B cell (primary cell): Measurements from ENCODE around the gene RASD1. TPM values are rescaled to one million over a fixed set of nuclear protein-coding genes. Genes with fewer than 3 reads are reported as not detected.

Experiments used
- ATAC-seq: fragments of 200-7000 bp; cut with Tn5 transposase; one replicate; pipeline ENCODE4 v1.10.0; 2021; ENCODE audit warnings: low read depth, mild to moderate bottlenecking, moderate number of reproducible peaks, moderate library complexity
- CTCF ChIA-PET: fragments of 350-600 bp; sonication (Branson Sonifier 250); formaldehyde crosslinking; loops from one replicate; lab custom pipeline; 2021; ENCODE audit warnings: antibody characterized with exemption, inconsistent platforms; lab: Charles Lee
- POLR2A ChIA-PET: fragments of 350-600 bp; sonication (Branson Sonifier 250); formaldehyde crosslinking; loops from one replicate; lab custom pipeline; 2021; ENCODE audit warnings: antibody characterized with exemption; lab: Charles Lee
- DNase-seq: peaks from one replicate; pipeline ENCODE4 v3.0.0; 2013
- H2AFZ ChIP-seq: 2 replicates; pipeline ENCODE4 v1.6.1; 2012; ENCODE audit warnings: mild to moderate bottlenecking, low read depth, low read length; ENCODE audit not compliant: insufficient read depth, poor library complexity, severe bottlenecking
- H3K27ac ChIP-seq, 2 donors: 1 replicate in 1 of 2; 2 replicates in 1 of 2; pipeline ENCODE4 v1.5.1; 2012 to 2013; ENCODE audit warnings: low read length in 2 of 2, mild to moderate bottlenecking in 2 of 2, moderate library complexity in 1 of 2
- H3K27me3 ChIP-seq, 4 experiments: fragments of 200-600 bp in 1 of 4; sonication (generic) in 1 of 4; replicated peaks in 1 of 4; 1 replicate in 2 of 4; 2 replicates in 2 of 4; pipeline versions ENCODE4 v1.6.1 to v1.7.0; 2013 to 2016; ENCODE audit warnings: low read length in 3 of 4, mild to moderate bottlenecking in 2 of 4, mixed read lengths in 1 of 4, moderate library complexity in 1 of 4; ENCODE audit not compliant: insufficient read depth in 4 of 4, control insufficient read depth in 3 of 4; ENCODE audit errors: control extremely low read depth in 1 of 4
- H3K36me3 ChIP-seq, 2 experiments: replicated peaks in 1 of 2; 1 replicate in 1 of 2; 2 replicates in 1 of 2; pipeline versions ENCODE4 v1.6.1 to v1.7.1; 2013; ENCODE audit warnings: low read length in 1 of 2; ENCODE audit not compliant: insufficient read depth in 2 of 2, control insufficient read depth in 1 of 2; ENCODE audit errors: control extremely low read depth in 1 of 2, extremely low read depth in 1 of 2
- H3K4me1 ChIP-seq, 2 donors: fragments of 200-600 bp in 1 of 2; sonication (generic) in 1 of 2; 1 replicate in 1 of 2; 2 replicates in 1 of 2; pipeline versions ENCODE4 v1.5.1 to v1.6.1; 2013 to 2017; ENCODE audit warnings: low read length in 2 of 2; ENCODE audit not compliant: control insufficient read depth in 2 of 2, insufficient read depth in 2 of 2
- H3K4me2 ChIP-seq: replicated peaks from 2 replicates; pipeline ENCODE3; 2012; ENCODE audit warnings: mild to moderate bottlenecking, low read depth, low read length; ENCODE audit not compliant: poor library complexity, severe bottlenecking
- H3K4me3 ChIP-seq, 5 experiments: fragments of 200-600 bp in 1 of 5; sonication (generic) in 1 of 5; 1 replicate in 3 of 5; 2 replicates in 2 of 5; pipeline versions ENCODE4 v1.5.1 to v1.7.0; 2011 to 2016; ENCODE audit warnings: low read length in 4 of 5, mild to moderate bottlenecking in 4 of 5, low read depth in 2 of 5, control low read depth in 1 of 5, moderate library complexity in 1 of 5; ENCODE audit not compliant: insufficient read depth in 1 of 5; ENCODE audit errors: control extremely low read depth in 1 of 5, extremely low read depth in 1 of 5
- H3K79me2 ChIP-seq: fragments of 200-600 bp; sonication (generic); one replicate; pipeline ENCODE4 v1.6.0; 2016; ENCODE audit warnings: low read length; ENCODE audit not compliant: control insufficient read depth, insufficient read depth
- H3K9ac ChIP-seq: fragments of 200-600 bp; sonication (generic); 2 replicates; pipeline ENCODE4 v1.6.1; 2017; ENCODE audit warnings: mild to moderate bottlenecking, low read length, moderate library complexity
- H3K9me3 ChIP-seq, 3 donors: one replicate each; pipeline versions ENCODE4 v1.6.1 to v1.7.1; 2013; ENCODE audit warnings: low read length in 2 of 3; ENCODE audit not compliant: control insufficient read depth in 2 of 3, insufficient read depth in 1 of 3; ENCODE audit errors: control extremely low read depth in 1 of 3
- H4K20me1 ChIP-seq: 2 replicates; pipeline ENCODE4 v1.6.0; 2012; ENCODE audit warnings: mild to moderate bottlenecking, low read length; ENCODE audit not compliant: insufficient read depth, control insufficient read depth, poor library complexity, severe bottlenecking
- H3K27ac Mint-ChIP-seq: one replicate; pipeline ENCODE4 v1.8.0; 2021; ENCODE audit warnings: mixed read lengths
- H3K27me3 Mint-ChIP-seq: one replicate; pipeline ENCODE4 v1.8.0; 2021; ENCODE audit warnings: mixed read lengths
- H3K4me1 Mint-ChIP-seq: one replicate; pipeline ENCODE4 v1.8.0; 2021; ENCODE audit warnings: mixed read lengths
- H3K4me3 Mint-ChIP-seq: one replicate; pipeline ENCODE4 v1.8.0; 2021; ENCODE audit warnings: mixed read lengths
- H3K9me3 Mint-ChIP-seq: one replicate; pipeline ENCODE4 v1.8.0; 2022; ENCODE audit warnings: mixed read lengths; ENCODE audit not compliant: insufficient read depth
- CTCF ChIP-seq: fragments of 200-600 bp; IDR thresholded peaks from one replicate; pipeline ENCODE4 v1.8.0; 2022; ENCODE audit warnings: antibody characterized with exemption, mild to moderate bottlenecking
- EZH2 ChIP-seq: IDR thresholded peaks from 2 replicates; pipeline ENCODE4 v1.6.1; 2012; ENCODE audit warnings: borderline replicate concordance, low read depth, mild to moderate bottlenecking, moderate library complexity, low read length; ENCODE audit not compliant: insufficient read depth, poor library complexity, severe bottlenecking
- WGBS: methylation state at CpG from one replicate; pipeline ENCODE4 v1.1.5; 2013; ENCODE audit warnings: missing lambda C conversion rate; ENCODE audit not compliant: insufficient coverage; 5-methylcytosine and 5-hydroxymethylcytosine counted together
- intact Hi-C: fragments of 100-400 bp; cut with micrococcal nuclease; formaldehyde crosslinking; loops from one replicate; pipeline ENCODE4 v1.10.0; 2022
- polyA plus RNA-seq: library from polyadenylated mRNA; depleted of rRNA; stranded (reverse); fragments of >200 nt; gene quantifications from 2 replicates; pipeline ENCODE4 v1.2.3, GENCODE V29; 2012
- total RNA-seq, 2 donors: library from RNA; stranded (reverse); fragments of 120-200 nt in 1 of 2; gene quantifications; 1 replicate in 1 of 2; 2 replicates in 1 of 2; pipeline versions ENCODE4 v1.2.3 to v1.2.4, GENCODE V29; 2013 to 2022

Gene RASD1
- total and polyA plus RNA-seq, 2 donors (not counting 1 experiment from before 2014, with no cell fraction given), result 0.95 to 3.2 TPM

- DNase-seq, result no peak
- Histone ChIP-seq H4K20me1 (no peaks in the 10 kb centered on the region), H3K9me3 (no peaks in the 10 kb centered on the region), H2AFZ (no peak overlapping the region), H3K36me3 (no peaks in the 10 kb centered on the region), H3K4me2 (no peak overlapping the region), H3K9ac (no peak overlapping the region), H3K4me1 (no peaks in the 10 kb centered on the region), H3K27me3 (no peaks in the 10 kb centered on the region), H3K4me3 (no peak overlapping the region), H3K79me2 (no peaks in the 10 kb centered on the region), H3K27ac (no peak overlapping the region)
- intact Hi-C loops, result no loop called here
- H3K4me1 Mint-ChIP-seq, result no peaks in the 10 kb centered on the region
- no peaks in the 10 kb centered on the region for H3K27me3 Mint-ChIP-seq
- no peak overlapping the region for H3K27ac Mint-ChIP-seq
- no peak overlapping the region for H3K4me3 Mint-ChIP-seq
- TF ChIP-seq CTCF, result no peak
- no peak for TF ChIP-seq EZH2
- ChIA-PET POLR2A (no interaction called here), CTCF (no interaction called here)
- WGBS, result 42% methylated on average over 10 of the region's 12 CpGs
- no peaks in the 10 kb centered on the region for H3K9me3 Mint-ChIP-seq
- no peak for ATAC-seq
Measured at GRCh38 chr17:17511293-17511741, 15.1 kb upstream of the RASD1 start.

- no peaks in the 10 kb centered on the region for H4K20me1 ChIP-seq
- Mint-ChIP-seq H3K27me3 (no peaks in the 10 kb centered on the region), H3K4me1 (no peaks in the 10 kb centered on the region), H3K9me3 (no peaks in the 10 kb centered on the region), H3K4me3 (no peak overlapping the region), H3K27ac (no peak overlapping the region)
- POLR2A ChIA-PET, result no interaction called here
- intact Hi-C loops, result no loop called here
- no peak overlapping the region for H2AFZ ChIP-seq
- 75% methylated on average over 20 of the region's 20 CpGs for WGBS
- no peak overlapping the region for H3K27ac ChIP-seq
- ATAC-seq, result no peak
- no peak overlapping the region for H3K4me2 ChIP-seq
- no peaks in the 10 kb centered on the region for H3K36me3 ChIP-seq
- no peaks in the 10 kb centered on the region for H3K9me3 ChIP-seq
- no peak overlapping the region for H3K9ac ChIP-seq
- H3K79me2 ChIP-seq, result no peaks in the 10 kb centered on the region
- H3K4me3 ChIP-seq, result no peak overlapping the region
- no peaks in the 10 kb centered on the region for H3K27me3 ChIP-seq
- H3K4me1 ChIP-seq, result no peaks in the 10 kb centered on the region
- TF ChIP-seq CTCF (no peak), EZH2 (no peak)
- DNase-seq, result no peak
- CTCF ChIA-PET, result no interaction called here
Measured at GRCh38 chr17:17510456-17511292, 14.5 kb upstream of the RASD1 start.
